ENCODE data around the gene SH3PXD2A.

SH3PXD2A gene

DNA sequence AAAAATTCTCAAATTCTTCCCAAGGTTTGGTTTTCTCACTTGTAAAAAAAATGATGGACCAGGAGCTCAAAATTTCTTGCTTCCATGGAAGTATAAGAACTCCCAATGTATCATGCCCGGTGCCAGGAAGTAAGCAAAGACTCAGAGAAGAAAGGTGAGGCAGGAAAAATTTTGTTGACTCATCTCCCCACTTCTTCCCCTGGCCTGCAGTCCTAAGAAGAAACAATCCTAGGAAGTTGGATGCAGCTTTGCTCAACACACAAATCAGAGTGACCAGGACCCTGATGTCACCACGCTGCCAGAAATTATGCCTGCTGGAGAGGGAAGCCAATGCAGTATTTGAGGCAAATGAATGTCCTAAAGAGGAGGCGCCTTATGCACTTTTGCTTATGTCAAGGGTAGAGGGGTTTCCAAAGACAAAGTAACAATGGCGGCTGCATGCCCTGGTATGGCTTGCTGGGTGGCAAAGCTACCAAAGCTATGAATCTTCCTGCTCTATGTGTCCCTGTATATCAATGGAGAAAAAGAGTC, 198.2 kb downstream of the SH3PXD2A start:
- DNase-seq = no peak

GRCh38 chr10:103654925-103655324, 200.5 kb downstream of the SH3PXD2A start:
- DNase-seq = no peak

DNA sequence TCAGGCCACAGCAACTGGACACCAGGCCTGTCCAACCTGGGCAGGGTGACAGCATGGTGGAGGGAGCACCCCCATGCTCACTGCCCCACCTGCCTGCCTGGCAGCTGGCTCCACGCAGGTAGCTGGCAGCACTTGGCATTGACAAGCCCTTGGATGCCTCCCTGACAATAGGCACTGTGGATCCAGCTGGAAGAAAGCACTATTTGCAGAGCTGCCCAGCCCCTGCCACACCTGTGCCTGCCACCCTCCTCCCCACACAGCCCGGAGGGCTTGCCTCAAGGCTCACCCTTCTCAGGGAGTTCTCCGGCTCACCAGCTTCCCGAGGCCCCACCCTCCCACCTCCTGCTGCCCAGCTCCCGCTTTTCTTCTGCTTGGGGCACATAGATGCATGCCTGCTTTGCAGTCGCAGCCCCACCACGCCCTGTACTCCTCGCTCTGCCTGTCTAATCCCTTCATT, 201.8 kb downstream of the SH3PXD2A start:
- DNase-seq = no peak

DNA sequence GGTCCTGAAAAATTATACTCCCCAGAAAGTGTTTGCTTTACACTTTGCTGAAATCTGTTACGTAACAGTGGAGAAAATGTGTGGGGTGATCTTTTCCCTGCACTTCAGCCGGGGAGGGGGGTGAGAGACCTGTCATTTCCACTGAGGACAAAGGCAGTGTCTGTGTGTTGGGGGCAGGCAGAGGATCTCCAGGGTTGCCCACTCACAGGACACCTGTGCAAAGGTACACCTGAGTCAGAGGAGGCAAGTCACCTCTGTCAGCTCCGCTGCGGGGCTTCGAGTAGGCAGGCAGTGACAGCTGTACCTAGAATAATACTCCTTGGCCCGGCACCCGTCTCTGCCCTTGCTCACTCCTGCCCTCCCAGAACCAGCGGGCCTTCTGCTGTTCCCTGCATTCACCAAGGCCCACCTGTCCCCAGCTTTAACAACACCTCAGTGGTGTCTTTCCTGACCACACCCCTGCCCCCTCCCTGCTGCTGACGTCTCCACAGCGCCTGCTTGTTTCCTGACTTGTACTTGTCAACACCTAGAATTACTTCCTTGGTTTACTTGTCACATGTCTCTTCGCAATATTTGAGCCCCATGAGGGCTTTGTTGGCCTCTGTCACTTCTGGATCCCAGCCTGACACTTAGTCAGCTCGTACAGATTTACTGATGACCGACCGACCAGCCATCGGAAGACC, 202.6 kb downstream of the SH3PXD2A start:
- no peak for DNase-seq

- DNase-seq = no peak
These were observed 203.4 kb downstream of the SH3PXD2A start for GRCh38 chr10:103651783-103652476.

GRCh38 chr10:103651333-103651732, 204.0 kb downstream of the SH3PXD2A start:
- DNase-seq = no peak

DNA sequence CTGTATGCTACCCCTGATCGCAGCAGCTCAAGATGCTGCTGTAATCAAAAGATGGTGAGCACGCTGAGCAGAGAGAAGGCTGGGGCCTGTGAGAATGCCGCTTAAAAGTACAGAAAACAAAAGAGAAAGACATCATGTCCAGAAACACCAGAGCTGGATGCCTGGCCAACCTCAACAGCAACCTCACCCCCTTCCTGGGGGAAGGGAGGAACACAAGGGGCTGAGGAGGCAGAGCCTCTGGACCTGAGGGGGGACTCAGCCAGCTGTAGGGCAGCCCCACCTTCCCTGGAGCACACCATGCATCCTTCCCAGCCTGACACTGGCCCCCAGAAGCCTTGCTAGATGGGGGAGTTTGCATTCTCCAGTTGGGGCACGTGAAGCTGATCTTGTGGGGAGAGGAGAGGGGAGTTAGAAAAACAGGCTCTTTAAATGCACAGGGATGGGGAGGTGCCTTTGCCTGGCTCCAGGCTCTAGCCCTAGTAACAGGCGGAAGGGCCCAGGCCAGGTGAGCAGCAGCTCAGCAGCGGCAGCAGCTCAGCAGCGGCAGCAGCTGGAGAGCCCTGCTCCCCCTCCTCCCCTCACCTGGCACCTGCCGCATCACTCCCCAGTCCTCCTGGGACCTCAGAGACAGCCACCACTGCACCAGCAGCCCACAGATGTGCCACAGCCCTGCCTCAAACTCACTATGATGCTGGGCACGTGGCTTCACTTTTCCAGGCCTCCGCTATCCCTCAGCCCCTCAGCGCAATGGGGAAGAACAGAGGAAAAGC, 205.5 kb downstream of the SH3PXD2A start:
- DNase-seq = no peak

- DNase-seq = no peak
These were observed 206.5 kb downstream of the SH3PXD2A start for GRCh38 chr10:103648636-103649532.

- DNase-seq = no peak
These were observed 207.1 kb downstream of the SH3PXD2A start for GRCh38 chr10:103648251-103648635.

- DNase-seq = no peak
These were observed 209.1 kb downstream of the SH3PXD2A start for GRCh38 chr10:103646304-103646703.

- DNase-seq = no peak
These were observed 210.0 kb downstream of the SH3PXD2A start for GRCh38 chr10:103645141-103646054.

DNA sequence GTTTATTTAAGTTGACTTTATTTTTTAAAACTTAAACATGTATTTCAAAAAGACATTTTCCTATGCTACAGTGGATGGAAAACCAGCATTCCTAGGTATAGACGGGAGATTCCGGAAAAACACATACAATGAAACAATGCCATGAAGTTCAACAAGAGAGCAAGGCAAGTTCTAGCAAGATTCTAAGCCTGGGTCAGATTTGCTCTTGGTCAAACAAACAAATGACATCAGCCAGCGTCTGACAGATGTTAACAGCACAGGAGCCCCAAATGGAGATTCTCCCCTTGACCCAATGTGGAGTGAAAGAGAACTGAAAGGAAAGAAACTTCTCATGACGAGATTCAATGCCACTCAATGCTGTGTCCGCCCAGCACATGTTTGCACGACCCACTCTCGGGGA, 212.0 kb downstream of the SH3PXD2A start:
- no peak for DNase-seq

DNA sequence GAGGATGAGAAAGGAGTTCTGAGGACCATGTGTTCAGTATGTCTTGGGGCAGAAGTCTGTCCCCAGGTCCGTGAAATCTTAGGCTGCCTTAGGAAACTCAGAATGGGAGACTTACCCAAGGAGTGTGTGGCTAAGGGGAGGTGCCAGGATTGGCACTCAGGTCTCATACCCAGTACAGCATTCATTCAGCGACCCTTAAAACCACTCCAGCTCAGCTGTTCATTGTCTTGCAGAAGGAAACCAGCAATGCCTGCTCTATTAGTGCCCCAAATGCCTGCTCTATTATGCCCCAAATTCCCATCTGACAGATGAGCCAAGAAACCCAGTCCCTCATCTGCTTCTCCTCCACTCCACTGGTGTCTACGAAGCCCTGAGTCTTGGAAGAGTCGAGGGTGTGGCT, 214.1 kb downstream of the SH3PXD2A start:
- DNase-seq = no peak

DNA sequence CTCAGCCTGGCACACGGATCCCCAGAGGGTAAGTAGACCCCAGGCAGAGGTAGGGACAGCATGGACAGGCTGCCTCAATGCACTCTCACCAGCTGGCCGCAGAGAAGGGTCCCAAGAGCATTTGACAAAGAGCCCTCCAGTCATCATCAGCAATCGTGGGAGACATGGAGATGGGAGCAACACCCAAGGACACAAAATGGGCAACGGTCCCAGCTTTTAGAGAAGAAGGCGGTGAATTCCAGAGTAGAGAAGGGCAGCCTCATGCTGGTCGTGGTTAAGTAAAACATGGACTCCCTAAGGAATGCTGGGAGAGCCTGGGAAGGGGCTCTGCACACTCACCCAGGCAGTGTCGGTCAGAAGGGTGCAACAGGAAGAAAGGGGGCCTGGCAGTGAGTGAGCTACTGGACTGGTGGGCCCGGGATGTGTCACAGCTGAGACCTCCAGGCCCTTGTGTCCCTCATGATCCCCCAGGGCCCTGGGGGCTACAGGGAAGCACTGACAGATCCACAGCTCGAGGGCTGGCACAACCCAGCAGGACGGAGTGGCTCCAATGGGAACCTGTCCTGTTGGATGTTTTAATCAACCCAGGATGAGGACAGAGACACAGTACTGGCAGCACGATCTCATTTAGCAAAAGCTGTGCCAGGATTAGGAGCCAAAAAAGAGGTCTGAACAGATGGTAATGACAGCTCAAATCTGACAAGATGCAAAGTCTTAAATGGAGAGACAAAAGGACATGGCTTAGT, 214.8 kb downstream of the SH3PXD2A start:
- DNase-seq = no peak

DNA sequence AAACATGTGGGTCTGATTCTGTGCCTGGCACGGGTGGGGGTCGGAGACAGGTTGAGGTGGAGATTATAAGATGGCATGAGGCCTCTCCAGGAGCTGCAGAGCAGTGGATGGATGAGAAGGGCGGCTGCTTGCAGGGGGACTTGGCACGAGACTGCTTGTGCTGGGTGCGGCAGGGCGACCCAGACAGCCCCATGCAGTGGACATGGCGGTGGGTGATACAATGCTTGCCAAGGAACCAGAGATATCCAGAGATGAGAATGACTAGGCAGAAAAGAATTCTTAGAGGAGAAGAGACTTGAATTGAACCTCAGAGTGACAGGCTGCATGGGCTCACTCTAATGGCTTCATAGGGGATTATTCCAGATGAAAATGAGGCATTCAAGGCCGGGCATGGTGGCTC, 216.4 kb downstream of the SH3PXD2A start:
- DNase-seq = no peak

GRCh38 chr10:103637927-103638557, 217.3 kb downstream of the SH3PXD2A start:
- DNase-seq = no peak

GRCh38 chr10:103637011-103637410, 218.4 kb downstream of the SH3PXD2A start:
- no peak for DNase-seq

GRCh38 chr10:103636492-103636891, 218.9 kb downstream of the SH3PXD2A start:
- no peak for DNase-seq

DNA sequence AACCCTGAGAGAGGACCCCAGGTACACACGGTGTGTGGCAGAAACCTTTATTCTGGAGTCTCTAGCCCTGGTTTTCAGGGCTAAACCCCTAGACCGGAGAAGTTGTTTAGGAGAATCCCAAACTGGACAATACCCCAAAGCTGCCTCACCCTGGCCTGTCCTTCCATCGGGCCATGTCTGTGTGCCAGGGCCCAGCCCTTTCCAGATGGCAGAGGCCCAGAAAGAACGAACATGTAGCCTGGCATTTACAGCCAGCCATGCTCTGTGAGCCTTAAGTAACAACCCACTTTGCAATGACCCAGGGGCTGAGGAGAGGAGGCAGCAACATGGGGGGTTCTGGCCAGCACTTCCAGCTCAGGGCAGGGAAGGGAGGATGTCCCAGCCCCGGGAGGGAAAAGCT, 219.8 kb downstream of the SH3PXD2A start:
- no peak for DNase-seq

GRCh38 chr10:103633846-103634245, 221.5 kb downstream of the SH3PXD2A start:
- no peak for DNase-seq
